HL-60 (cell line): ENCODE results near the gene SUN1.

ENCODE experiments used
- GABPA ChIP-seq: IDR thresholded peaks from 2 replicates; pipeline ENCODE4 v1.6.1; 2012; ENCODE audit warnings: low read depth
- POLR2AphosphoS5 ChIP-seq: IDR thresholded peaks from 2 replicates; pipeline ENCODE4 v1.6.1; 2012; ENCODE audit warnings: low read depth
- SPI1 ChIP-seq: IDR thresholded peaks from 2 replicates; pipeline ENCODE4 v1.6.1; 2012; ENCODE audit warnings: low read depth, mild to moderate bottlenecking, borderline replicate concordance
- TF ChIP-seq, protein P1 (sequence below): IDR thresholded peaks from one replicate; pipeline ENCODE4 v1.5.1; 2011; ENCODE audit warnings: low read length, control low read depth, inconsistent platforms; ENCODE audit not compliant: insufficient read depth
- TF ChIP-seq, protein P2 (sequence below): IDR thresholded peaks from 2 replicates; pipeline ENCODE4 v1.6.1; 2012; ENCODE audit warnings: low read depth; ENCODE audit not compliant: insufficient replicate concordance

DNA sequence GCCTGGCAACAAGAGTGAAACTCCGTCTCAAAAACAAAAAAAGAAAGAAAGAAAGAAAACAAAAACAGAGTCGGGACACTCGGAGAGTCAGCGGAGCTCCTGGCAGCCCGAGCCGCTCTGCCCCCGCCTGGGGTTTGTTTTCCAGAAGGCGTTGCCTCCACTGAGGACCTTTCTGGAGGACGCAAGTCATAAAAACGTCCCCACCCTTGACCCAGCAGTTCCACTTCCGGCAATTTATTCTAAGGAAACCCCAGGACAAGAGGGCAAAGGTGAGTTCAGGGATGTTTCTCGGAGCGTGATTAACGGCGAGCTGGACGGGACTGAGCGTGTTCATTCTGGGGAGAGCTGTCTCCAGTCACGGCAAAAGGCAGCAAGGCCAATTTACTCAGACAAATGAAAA lies 27.0 kb upstream of the SUN1 start:
- TF ChIP-seq, protein P1, sequence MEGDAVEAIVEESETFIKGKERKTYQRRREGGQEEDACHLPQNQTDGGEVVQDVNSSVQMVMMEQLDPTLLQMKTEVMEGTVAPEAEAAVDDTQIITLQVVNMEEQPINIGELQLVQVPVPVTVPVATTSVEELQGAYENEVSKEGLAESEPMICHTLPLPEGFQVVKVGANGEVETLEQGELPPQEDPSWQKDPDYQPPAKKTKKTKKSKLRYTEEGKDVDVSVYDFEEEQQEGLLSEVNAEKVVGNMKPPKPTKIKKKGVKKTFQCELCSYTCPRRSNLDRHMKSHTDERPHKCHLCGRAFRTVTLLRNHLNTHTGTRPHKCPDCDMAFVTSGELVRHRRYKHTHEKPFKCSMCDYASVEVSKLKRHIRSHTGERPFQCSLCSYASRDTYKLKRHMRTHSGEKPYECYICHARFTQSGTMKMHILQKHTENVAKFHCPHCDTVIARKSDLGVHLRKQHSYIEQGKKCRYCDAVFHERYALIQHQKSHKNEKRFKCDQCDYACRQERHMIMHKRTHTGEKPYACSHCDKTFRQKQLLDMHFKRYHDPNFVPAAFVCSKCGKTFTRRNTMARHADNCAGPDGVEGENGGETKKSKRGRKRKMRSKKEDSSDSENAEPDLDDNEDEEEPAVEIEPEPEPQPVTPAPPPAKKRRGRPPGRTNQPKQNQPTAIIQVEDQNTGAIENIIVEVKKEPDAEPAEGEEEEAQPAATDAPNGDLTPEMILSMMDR = no peak
- TF ChIP-seq POLR2AphosphoS5 (no peak), GABPA (no peak), SPI1 (no peak)
- TF ChIP-seq, protein P2, sequence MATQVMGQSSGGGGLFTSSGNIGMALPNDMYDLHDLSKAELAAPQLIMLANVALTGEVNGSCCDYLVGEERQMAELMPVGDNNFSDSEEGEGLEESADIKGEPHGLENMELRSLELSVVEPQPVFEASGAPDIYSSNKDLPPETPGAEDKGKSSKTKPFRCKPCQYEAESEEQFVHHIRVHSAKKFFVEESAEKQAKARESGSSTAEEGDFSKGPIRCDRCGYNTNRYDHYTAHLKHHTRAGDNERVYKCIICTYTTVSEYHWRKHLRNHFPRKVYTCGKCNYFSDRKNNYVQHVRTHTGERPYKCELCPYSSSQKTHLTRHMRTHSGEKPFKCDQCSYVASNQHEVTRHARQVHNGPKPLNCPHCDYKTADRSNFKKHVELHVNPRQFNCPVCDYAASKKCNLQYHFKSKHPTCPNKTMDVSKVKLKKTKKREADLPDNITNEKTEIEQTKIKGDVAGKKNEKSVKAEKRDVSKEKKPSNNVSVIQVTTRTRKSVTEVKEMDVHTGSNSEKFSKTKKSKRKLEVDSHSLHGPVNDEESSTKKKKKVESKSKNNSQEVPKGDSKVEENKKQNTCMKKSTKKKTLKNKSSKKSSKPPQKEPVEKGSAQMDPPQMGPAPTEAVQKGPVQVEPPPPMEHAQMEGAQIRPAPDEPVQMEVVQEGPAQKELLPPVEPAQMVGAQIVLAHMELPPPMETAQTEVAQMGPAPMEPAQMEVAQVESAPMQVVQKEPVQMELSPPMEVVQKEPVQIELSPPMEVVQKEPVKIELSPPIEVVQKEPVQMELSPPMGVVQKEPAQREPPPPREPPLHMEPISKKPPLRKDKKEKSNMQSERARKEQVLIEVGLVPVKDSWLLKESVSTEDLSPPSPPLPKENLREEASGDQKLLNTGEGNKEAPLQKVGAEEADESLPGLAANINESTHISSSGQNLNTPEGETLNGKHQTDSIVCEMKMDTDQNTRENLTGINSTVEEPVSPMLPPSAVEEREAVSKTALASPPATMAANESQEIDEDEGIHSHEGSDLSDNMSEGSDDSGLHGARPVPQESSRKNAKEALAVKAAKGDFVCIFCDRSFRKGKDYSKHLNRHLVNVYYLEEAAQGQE = no peak
